Measurements from ENCODE around the gene HOXD10.

Gene HOXD10

DNA sequence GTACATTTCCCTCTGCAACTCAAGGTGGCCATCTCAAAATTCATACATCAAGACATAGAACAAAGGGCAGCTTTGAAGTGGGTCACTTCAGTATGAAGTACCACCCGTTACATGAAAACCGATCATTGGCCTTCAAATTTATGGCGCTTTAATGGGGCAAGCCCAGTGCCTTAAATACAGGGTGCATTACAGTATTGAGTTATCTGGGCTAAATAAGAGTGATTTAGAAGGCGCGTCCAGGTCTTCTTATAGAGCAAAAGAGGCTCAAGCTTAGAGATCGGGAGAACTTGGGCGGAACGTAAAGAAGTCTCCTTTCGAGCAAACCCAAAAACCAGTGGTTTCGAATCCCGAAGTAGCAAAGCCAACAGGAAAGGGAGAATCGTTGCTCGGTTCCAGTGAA is 47.6 kb downstream of the HOXD10 start:
- no peak for DNase-seq (ENCODE audit: low read depth in 2 of 2)

DNA sequence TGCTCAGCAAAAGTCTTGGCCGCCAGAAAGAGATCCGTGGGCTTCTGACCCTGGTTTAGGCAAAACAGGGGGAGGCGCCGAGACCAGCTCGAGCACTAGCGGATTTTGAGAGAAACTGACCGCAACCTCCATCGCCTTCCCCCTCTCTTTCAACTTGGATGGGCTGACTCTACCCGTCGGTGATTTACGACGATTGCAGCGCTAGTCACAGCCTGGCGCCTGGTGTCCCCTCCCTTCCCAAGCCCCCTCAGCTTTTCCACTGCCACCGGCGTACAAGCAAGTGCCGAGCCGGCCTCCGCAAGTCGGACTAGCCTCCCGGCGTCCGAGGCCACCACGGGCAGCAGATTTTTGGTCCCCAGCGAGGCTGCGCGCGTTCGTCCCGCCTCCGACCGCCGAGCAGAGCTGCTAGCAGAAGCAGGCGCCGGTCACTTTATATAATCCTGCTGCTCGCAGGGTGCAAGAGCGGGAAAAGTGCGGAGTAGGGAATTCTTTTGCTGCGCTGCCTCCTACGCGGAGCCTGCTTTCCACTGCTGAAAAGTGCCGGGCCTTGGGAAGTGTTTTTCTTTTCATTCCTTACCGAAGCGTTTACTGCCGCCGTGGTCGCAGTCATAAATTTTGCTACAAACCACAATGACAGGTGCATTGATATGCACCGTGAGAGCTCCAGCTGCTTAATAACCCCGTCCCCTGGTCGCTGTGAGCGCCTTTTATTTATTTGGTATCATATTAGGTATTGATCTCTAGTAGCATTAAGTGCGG is 48.2 kb downstream of the HOXD10 start:
- DNase-seq (ENCODE audit: low read depth in 2 of 2) = no peak

DNA sequence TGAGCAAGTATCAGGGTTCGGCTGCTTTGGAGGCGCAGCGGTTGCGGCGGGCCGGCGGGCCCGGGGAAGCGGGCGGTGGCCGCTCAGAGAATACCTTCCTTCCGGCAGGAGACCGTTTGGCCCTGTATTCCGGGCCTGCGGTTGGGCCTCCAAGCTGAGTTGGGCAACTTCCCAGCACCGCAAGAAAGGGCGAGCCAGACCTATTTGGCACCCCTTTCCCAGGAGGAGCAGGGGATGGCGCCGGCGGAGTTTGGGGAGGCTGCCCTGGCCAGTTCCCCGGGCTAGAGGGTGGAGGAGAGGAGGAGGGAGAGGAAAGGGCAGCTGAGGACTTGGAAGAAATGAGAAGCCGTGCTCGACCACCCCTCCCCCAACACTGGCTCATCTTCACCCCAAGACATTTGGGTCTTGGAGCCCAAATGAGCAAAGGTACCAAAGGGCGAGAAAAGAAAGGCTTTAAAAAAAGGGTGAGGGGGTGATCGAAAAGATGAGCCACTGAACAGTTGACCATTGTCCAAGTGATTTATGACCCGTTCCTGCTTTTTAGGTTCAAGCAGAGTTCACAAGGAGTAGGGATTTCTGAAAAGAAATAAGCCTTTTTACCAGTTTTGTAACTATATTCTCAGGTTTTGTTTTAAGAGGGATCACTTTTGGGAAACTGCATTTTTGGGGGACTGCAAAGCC is 48.9 kb downstream of the HOXD10 start:
- DNase-seq (ENCODE audit: low read depth in 2 of 2) = no peak

DNA sequence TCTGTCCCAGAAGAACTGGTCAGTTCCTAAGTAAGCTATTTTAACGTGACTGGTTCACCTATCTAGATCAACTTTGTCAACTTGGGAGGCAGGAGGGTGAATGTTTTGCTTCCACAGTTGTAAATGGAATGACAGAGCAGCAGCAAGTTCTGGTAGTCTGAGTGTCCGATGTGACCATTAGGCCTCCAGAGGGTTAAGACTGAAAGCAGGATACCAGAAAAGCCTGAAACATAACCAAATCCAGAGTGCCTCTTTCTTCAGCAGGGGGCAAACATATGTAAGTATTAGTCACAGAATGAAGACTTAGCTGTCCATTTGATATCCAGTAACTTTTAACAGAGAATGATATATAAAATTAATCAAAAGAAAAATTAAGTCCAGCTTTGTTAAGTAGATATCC is 49.7 kb downstream of the HOXD10 start:
- DNase-seq (ENCODE audit: low read depth in 2 of 2) = no peak

DNA sequence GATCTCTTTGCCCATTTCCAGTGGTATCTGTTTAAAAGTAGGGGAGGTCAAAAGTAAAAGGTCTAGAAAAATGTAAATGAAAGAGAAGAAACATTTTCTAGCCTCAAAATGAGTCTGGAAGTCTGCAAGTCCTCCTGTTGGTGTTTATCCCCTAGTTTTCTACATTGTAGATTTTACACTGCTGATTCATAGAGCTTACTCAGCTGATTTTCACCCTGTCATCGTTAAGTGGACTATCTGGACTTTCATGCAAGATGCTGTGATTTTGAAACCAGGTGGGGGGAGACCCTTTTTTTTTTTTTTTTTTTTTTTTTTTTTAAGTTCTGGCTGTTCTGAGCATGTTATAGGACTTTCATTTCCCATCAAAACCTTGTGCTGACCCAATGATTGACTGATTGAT is 50.8 kb downstream of the HOXD10 start:
- DNase-seq (ENCODE audit: low read depth in 2 of 2) = no peak

DNA sequence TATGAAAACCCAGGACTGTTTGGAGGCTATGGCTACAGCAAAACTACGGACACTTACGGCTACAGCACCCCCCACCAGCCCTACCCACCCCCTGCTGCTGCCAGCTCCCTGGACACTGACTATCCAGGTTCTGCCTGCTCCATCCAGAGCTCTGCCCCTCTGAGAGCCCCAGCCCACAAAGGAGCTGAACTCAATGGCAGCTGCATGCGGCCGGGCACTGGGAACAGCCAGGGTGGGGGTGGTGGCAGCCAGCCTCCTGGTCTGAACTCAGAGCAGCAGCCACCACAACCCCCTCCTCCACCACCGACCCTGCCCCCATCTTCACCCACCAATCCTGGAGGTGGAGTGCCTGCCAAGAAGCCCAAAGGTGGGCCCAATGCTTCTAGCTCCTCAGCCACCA is 52.6 kb downstream of the HOXD10 start:
- no peak for DNase-seq (ENCODE audit: low read depth in 2 of 2)
